Colonic mucosa (tissue), 4 donors: ENCODE results near the gene UBN1. TPM values are rescaled to one million over a fixed set of nuclear protein-coding genes. Genes with fewer than 3 reads are reported as not detected.

Experiments used
- DNase-seq: peaks from one replicate; pipeline ENCODE4 v3.0.0-alpha.2; 2020
- H3K27ac ChIP-seq: fragments of 200-600 bp; one replicate; pipeline ENCODE4 v1.8.0; 2021
- H3K27me3 ChIP-seq: fragments of 200-600 bp; one replicate; pipeline ENCODE4 v1.8.0; 2021
- H3K36me3 ChIP-seq: fragments of 200-600 bp; one replicate; pipeline ENCODE4 v1.8.0; 2021
- H3K4me1 ChIP-seq: fragments of 200-600 bp; one replicate; pipeline ENCODE4 v1.8.0; 2021; ENCODE audit warnings: mild to moderate bottlenecking
- H3K4me3 ChIP-seq: fragments of 200-600 bp; one replicate; pipeline ENCODE4 v1.8.0; 2021
- H3K9ac ChIP-seq, 2 donors: one replicate each; pipeline ENCODE4 v1.7.0; 2013; ENCODE audit warnings: control low read depth in 2 of 2, low read depth in 2 of 2, low read length in 2 of 2
- H3K9me3 ChIP-seq: fragments of 200-600 bp; one replicate; pipeline ENCODE4 v1.8.0; 2021
- CTCF ChIP-seq: fragments of 200-600 bp; IDR thresholded peaks from one replicate; pipeline ENCODE4 v1.8.0; 2022; ENCODE audit warnings: antibody characterized with exemption, mild to moderate bottlenecking
- intact Hi-C: fragments of 100-400 bp; cut with DNase I; formaldehyde crosslinking; loops from one replicate; pipeline ENCODE4 v1.14.1; 2022
- total RNA-seq, 2 donors: library from RNA; stranded (reverse); fragmentation: NEBNext Ultra II Directional in 1 of 2; extraction: Animal tissue kit (Norgen Biotek cat#: 25700) in 1 of 2; gene quantifications; one replicate each; pipeline ENCODE4 v1.2.1, GENCODE V29; 2021
- donor health status: healthy.
- donor health status: DM: no; HTN: no; CAD: no.
- donor health status: DM: no; HTN: no; CAD: no.

UBN1 gene
- total RNA-seq, 2 donors from 2014 or later = 34.7 to 41.7 TPM

- no peak overlapping the region for H3K27ac ChIP-seq
- H3K27me3 ChIP-seq = no peaks in the 10 kb centered on the region
- intact Hi-C loops = no loop called here
- H3K4me3 ChIP-seq = no peak overlapping the region
- H3K9me3 ChIP-seq = no peaks in the 10 kb centered on the region
- TF ChIP-seq CTCF = no peak
- H3K36me3 ChIP-seq = peaks cover 28% of the 10 kb centered on the region
- DNase-seq = no peak
- H3K4me1 ChIP-seq = no peaks in the 10 kb centered on the region
- no peak overlapping the region for H3K9ac ChIP-seq
These were observed 22.1 kb upstream of the UBN1 start for GRCh38 chr16:4825196-4825595.

GRCh38 chr16:4826526-4826925 is 20.8 kb upstream of the UBN1 start:
- intact Hi-C loops = no loop called here

GRCh38 chr16:4826980-4827379 is 20.3 kb upstream of the UBN1 start:
- Histone ChIP-seq H3K4me3 (no peak overlapping the region), H3K36me3 (peaks cover 28% of the 10 kb centered on the region), H3K27me3 (no peaks in the 10 kb centered on the region), H3K27ac (no peak overlapping the region), H3K4me1 (no peaks in the 10 kb centered on the region), H3K9ac (no peak overlapping the region), H3K9me3 (no peaks in the 10 kb centered on the region)
- no peak for DNase-seq
- intact Hi-C loops = no loop called here
- TF ChIP-seq CTCF = no peak

More at GRCh38 chr16:4826526-4826925, 20.8 kb upstream of the UBN1 start:
- DNase-seq = no peak
- Histone ChIP-seq H3K4me3 (no peak overlapping the region), H3K4me1 (no peaks in the 10 kb centered on the region), H3K9me3 (no peaks in the 10 kb centered on the region), H3K27me3 (no peaks in the 10 kb centered on the region), H3K9ac (no peak overlapping the region), H3K27ac (no peak overlapping the region), H3K36me3 (peaks cover 28% of the 10 kb centered on the region)
- TF ChIP-seq CTCF = no peak

GRCh38 chr16:4828567-4829321 is 18.5 kb upstream of the UBN1 start:
- no peaks in the 10 kb centered on the region for H3K27me3 ChIP-seq
- H3K27ac ChIP-seq = peak overlapping the region; percentile 53
- no peak for TF ChIP-seq CTCF
- peaks cover 22% of the 10 kb centered on the region for H3K36me3 ChIP-seq
- peaks cover 9% of the 10 kb centered on the region for H3K4me1 ChIP-seq
- H3K9me3 ChIP-seq = no peaks in the 10 kb centered on the region
- no peak for DNase-seq
- H3K4me3 ChIP-seq = no peak overlapping the region
- H3K9ac ChIP-seq = peak overlapping the region in 1 of 2 donors; percentile 55
- intact Hi-C loops = no loop called here

- no peaks in the 10 kb centered on the region for H3K27me3 ChIP-seq
- TF ChIP-seq CTCF = no peak
- no peak for DNase-seq
- H3K36me3 ChIP-seq = peaks cover 12% of the 10 kb centered on the region
- no peaks in the 10 kb centered on the region for H3K9me3 ChIP-seq
- H3K4me3 ChIP-seq = no peak overlapping the region
- H3K4me1 ChIP-seq = peaks cover 12% of the 10 kb centered on the region
- no peak overlapping the region for H3K9ac ChIP-seq
- intact Hi-C loops = no loop called here
- H3K27ac ChIP-seq = no peak overlapping the region
These were observed 16.9 kb upstream of the UBN1 start for GRCh38 chr16:4830408-4830807.
